KOPT-K1 (cell line): ENCODE data around the gene ERO1B.
"Not testable (repeated sequence)": the region's sequence is repeated elsewhere in the genome, so short reads cannot be mapped to it uniquely, and the experiment has no call there.

Experiments
- H3K27ac ChIP-seq: fragments of 200-600 bp; sonication (generic); 2 replicates; pipeline ENCODE4 v1.5.1; 2016; ENCODE audit warnings: antibody characterized with exemption, mild to moderate bottlenecking, low read depth, low read length; ENCODE audit not compliant: poor library complexity, severe bottlenecking
- H3K36me3 ChIP-seq: fragments of 200-600 bp; sonication (generic); 2 replicates; pipeline ENCODE4 v1.5.1; 2017; ENCODE audit warnings: antibody characterized with exemption, mild to moderate bottlenecking, low read length, moderate library complexity; ENCODE audit not compliant: insufficient read depth
- H3K9me3 ChIP-seq: fragments of 200-600 bp; sonication (generic); 2 replicates; pipeline ENCODE4 v1.5.1; 2017; ENCODE audit warnings: antibody characterized with exemption, low read length, mild to moderate bottlenecking; ENCODE audit not compliant: insufficient read depth, poor library complexity, severe bottlenecking

Gene ERO1B

GRCh38 chr1:236201786-236202185 lies 80.0 kb downstream of the ERO1B start:
- Histone ChIP-seq H3K36me3 (no peaks in the 10 kb centered on the region), H3K27ac (no peak overlapping the region)

DNA sequence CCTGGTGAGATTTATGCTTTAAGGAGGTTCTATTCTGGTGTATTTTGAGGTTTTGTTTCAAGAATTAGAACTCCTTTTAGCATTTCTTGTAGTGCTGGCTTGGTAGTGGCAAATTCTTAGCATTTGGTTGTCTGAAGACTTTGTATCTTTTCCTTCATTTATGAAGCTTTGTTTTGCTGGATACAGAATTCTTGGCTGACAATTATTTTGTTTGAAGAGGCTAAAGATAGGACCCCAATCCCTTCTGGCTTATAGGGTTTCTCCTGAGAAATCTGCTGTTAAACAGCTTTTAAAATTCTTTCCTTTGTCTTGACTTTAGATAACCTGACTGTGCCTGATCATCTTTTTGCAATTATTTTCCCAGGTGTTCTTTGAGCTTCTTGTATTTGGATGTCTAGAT lies 80.8 kb downstream of the ERO1B start:
- Histone ChIP-seq H3K36me3 (no peaks in the 10 kb centered on the region), H3K27ac (no peak overlapping the region), H3K9me3 (peaks cover 17% of the 10 kb centered on the region)

More at GRCh38 chr1:236201786-236202185, 80.0 kb downstream of the ERO1B start:
- peaks cover 17% of the 10 kb centered on the region for H3K9me3 ChIP-seq

DNA sequence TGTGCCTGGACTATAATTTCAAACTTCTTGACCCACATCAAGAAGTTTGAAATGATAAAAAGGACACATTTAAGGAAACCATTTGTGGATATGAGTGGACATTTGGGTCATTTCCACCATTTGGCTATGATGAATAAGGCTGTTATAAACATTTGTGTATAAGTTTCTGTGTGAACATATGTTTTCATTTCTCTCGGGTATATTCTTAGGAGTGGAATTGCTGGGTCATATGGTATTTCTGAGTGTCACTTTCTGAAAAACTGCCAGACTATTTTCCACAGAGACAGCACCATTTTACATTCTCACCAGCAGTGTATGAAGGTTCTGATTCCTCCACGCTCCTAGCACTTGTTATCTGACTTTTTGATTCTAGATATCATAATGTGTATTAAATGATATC lies 88.6 kb downstream of the ERO1B start:
- Histone ChIP-seq H3K9me3 (no peaks in the 10 kb centered on the region), H3K27ac (no peak overlapping the region), H3K36me3 (no peaks in the 10 kb centered on the region)

- H3K27ac ChIP-seq, H3K36me3 ChIP-seq, H3K9me3 ChIP-seq: not testable (repeated sequence)
These were observed 93.7 kb downstream of the ERO1B start for GRCh38 chr1:236188084-236188483.

DNA sequence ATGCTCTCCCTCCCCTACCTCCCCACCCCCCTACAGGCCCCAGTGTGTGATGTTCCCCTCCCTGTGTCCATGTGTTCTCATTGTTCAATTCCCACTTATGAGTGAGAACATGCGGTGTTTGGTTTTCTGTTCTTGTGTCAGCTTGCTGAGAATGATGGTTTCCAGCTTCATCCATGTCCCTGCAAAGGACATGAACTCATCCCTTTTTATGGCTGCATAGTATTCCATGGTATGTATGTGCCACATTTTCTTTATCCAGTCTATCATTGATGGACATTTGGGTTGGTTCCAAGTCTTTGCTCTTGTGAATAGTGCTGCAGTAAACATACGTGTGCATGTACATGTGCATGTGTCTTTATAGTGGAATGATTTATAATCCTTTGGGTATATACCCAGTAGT lies 95.3 kb downstream of the ERO1B start:
- not testable (repeated sequence) for H3K36me3 ChIP-seq, H3K9me3 ChIP-seq, H3K27ac ChIP-seq

- Histone ChIP-seq H3K36me3 (no peaks in the 10 kb centered on the region), H3K9me3 (no peaks in the 10 kb centered on the region), H3K27ac (no peak overlapping the region)
These were observed 96.1 kb downstream of the ERO1B start for GRCh38 chr1:236185687-236186086.

GRCh38 chr1:236181059-236181458 lies 100.7 kb downstream of the ERO1B start:
- no peaks in the 10 kb centered on the region for H3K36me3 ChIP-seq
- H3K27ac ChIP-seq: no peak overlapping the region
- no peaks in the 10 kb centered on the region for H3K9me3 ChIP-seq

DNA sequence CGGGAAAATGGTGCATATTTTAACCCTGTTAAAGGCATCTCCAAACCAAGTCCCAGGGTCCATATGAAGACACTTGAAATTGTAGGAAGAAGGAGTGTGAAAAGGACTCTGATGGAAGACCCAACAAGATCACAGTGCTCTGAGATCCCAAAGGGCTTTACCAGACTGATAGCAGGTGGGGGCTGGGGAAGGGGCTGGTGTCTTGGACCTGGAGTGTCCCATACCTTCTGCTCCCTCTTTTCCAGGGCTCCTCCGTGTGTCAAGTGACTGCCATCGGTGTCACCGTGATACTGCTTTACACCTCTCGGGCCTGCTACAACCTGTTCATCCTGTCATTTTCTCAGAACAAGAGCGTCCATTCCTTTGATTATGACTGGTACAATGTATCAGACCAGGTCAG lies 102.1 kb downstream of the ERO1B start:
- H3K9me3 ChIP-seq: no peaks in the 10 kb centered on the region
- no peaks in the 10 kb centered on the region for H3K36me3 ChIP-seq
- H3K27ac ChIP-seq: no peak overlapping the region

DNA sequence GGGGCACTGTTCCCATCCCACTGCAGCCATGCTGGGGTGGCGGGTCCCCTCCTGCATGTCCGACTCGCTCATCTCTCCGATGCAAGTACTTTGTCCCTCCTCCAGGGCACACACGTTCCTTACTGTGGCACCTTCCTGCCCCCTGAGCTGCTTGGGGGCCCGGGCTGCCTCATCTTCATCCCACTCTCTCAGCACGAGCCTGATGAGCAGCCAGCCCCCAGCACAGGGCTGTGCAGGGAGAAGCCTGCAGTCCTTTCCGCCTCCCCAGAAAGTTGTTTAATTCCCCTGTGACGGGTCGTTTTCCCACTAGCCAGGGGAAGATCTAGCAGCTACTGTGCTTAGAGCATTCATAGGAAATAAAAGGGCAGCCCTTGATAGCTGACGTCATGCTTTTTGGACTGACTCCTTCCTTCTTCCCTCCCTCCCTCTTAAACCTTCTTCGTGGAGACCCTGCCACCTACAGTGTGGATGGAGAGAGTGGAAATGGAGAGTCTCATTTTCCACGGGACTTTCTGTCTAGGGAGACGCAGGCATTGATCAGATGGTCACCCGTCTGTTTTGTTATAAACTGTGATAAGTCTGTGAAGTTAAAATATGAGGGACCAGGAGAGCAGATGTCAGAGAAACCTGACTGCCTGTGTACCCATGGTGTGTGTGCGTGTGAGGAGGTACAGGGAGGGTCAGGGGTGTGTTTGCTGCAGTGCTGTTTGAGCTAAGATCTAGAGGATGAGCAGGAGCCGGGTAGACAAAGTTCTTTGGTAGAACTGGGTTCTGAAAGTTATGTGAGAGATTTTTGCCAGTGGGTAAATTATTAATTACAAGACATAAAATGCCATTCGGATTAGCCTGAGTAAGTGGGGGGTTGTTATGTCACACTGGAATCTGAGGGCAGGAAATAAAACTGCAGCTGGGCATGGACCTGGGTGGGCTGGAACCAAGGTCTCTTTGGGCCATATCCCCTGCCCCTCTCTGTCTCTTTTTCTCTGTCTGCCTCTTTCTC lies 105.1 kb downstream of the ERO1B start:
- Histone ChIP-seq H3K36me3 (no peaks in the 10 kb centered on the region), H3K27ac (no peak overlapping the region)

DNA sequence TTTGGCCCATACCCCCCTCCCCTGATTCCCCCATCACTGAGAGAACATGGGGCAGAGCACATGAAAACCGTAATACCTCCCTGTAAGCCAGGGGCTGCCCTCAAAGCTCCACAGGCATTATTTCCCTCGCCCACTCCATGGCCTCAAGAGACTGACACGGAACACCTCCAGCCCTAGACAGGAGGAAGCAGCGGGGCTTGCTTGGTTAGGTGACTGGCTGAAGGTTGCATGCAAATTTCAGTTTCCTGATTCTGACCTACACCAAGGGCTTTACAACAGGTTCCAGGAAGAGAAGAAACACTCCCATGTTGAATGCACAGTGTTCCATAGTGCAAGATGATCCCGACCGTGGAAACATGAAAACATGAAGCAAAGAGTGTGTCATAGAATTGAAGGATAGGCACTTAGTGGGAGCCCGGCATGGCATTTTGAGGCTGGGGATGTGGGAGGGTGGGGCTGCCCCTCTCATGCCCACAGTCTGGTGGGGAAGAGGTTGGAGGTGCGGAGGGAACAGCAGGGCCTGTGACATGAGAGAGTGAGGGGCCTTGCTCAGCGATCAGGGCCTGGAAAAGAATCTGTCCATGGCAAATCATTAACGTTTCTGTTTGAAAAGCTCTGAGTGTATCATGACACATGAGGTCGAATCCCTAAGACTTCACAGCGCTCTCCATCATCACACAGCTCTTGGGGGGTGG lies 106.0 kb downstream of the ERO1B start:
- no peaks in the 10 kb centered on the region for H3K36me3 ChIP-seq
- no peak overlapping the region for H3K27ac ChIP-seq

More for the DNA sequence above, 105.1 kb downstream of the ERO1B start:
- no peaks in the 10 kb centered on the region for H3K9me3 ChIP-seq

DNA sequence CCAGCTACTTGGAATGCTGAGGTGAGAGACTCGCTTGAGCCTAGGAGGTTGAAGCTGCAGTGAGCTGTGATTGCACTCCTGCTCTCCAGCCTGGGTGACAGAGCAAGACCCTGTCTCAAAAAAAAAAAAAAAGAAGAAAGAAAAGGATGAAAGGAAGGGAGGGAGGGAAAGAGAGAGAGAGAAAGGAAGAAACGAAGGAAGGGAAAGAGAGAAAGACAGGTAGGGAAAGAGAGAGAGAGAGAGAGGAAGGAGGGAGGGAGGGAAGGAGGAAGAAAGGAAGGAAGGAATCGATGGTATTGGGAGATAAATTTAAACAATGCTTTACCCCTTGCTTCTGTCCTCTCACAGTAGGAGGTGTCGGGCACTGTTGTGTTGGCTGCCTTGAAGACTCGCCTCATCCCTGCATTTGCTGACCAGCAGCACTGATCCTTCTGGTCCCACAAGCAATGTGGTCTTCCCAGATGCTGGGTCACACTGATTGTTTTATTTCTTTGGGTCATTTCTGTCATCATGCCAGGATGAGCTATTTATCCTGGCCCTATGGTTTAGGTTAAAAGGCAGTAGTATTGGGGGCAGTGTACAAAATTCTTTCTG lies 108.5 kb downstream of the ERO1B start:
- Histone ChIP-seq H3K36me3 (no peaks in the 10 kb centered on the region), H3K27ac (no peak overlapping the region), H3K9me3 (no peaks in the 10 kb centered on the region)

More for the DNA sequence above, 106.0 kb downstream of the ERO1B start:
- no peaks in the 10 kb centered on the region for H3K9me3 ChIP-seq

GRCh38 chr1:236172041-236172579 lies 109.6 kb downstream of the ERO1B start:
- H3K27ac ChIP-seq: no peak overlapping the region
- H3K36me3 ChIP-seq: no peaks in the 10 kb centered on the region
- no peaks in the 10 kb centered on the region for H3K9me3 ChIP-seq

DNA sequence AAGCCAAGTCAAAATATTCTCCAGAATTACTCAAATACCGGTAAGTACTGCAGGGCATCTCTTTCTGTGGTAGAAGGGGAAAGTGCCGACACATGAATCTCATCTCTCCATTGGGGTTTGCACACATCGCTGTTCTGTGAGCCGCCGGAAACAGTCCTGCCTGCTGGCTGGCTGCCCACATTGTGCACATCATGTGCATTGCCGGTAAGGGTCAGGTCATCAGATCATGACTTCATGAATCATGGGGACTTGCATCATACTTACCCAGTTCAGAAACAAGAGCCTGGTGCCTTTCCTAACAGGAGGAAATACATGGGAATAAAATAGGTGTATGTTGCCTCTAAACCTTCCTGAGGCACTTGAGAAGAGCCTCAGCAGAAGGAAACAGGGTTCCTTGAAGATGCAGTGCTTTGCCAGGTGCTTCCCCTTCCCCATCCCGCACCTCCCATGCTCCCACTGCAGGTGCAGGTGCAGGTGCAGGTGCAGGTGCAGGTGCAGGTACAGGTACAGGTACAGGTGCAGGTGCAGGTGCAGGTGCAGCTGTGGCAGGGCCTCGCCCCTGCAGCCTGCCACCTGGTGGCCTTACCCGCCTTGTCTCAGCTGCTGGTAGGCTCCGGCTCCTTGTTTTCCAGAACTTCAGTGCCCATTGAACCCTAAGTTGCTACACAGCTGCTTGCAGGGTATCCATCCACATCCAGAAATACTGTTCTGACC lies 112.9 kb downstream of the ERO1B start:
- Histone ChIP-seq H3K27ac (no peak overlapping the region), H3K9me3 (no peaks in the 10 kb centered on the region)

DNA sequence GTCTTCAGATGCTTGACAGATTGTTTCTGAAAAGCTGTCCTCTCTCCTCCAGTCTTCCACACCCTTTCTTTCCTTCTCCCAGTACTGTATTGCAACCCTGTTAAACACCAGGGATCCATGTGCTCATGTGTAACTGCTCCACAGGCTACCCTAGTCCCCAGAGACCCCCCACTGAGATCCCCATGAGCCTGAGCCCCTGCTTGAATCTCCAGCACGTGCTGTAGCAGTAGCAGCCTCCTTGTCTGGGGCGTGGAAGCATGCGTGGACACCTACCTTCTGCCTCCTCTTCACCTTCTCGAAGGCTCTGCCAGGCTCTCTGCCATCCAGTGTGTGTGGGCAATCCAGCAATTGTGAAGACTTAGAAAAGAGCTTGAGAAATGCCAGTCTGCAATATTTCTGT lies 114.2 kb downstream of the ERO1B start:
- H3K27ac ChIP-seq: no peak overlapping the region
- no peaks in the 10 kb centered on the region for H3K36me3 ChIP-seq
- no peaks in the 10 kb centered on the region for H3K9me3 ChIP-seq

More for the DNA sequence above, 112.9 kb downstream of the ERO1B start:
- no peaks in the 10 kb centered on the region for H3K36me3 ChIP-seq
